Spleen (tissue), 11 donors: ENCODE data around the gene LRRK1. TPM values are rescaled to one million over a fixed set of nuclear protein-coding genes. Genes with fewer than 3 reads are reported as not detected.

Source experiments
- DNase-seq: peaks from one replicate; pipeline ENCODE4 v3.0.0-alpha.2; 2020
- H3K27ac ChIP-seq, 8 donors: fragments of 200-600 bp; sonication (generic) in 7 of 8; 1 replicate in 4 of 8; 2 replicates in 4 of 8; pipeline versions ENCODE4 v1.5.0 to v1.8.0; 2016 to 2021; ENCODE audit warnings: inconsistent platforms in 4 of 8, mild to moderate bottlenecking in 4 of 8, moderate library complexity in 1 of 8
- H3K27me3 ChIP-seq, 7 donors: fragments of 200-600 bp; sonication (generic) in 6 of 7; replicated peaks in 1 of 7; 1 replicate in 4 of 7; 2 replicates in 3 of 7; pipeline versions ENCODE4 v1.5.0 to v1.8.0; 2016 to 2021; ENCODE audit warnings: inconsistent platforms in 3 of 7, mild to moderate bottlenecking in 1 of 7
- H3K36me3 ChIP-seq, 6 donors: fragments of 200-600 bp; sonication (generic) in 5 of 6; 1 replicate in 4 of 6; 2 replicates in 2 of 6; pipeline versions ENCODE4 v1.5.0 to v1.8.0; 2016 to 2021; ENCODE audit warnings: inconsistent platforms in 2 of 6
- H3K4me1 ChIP-seq, 6 donors: fragments of 200-600 bp; sonication (generic) in 5 of 6; 1 replicate in 3 of 6; 2 replicates in 3 of 6; pipeline versions ENCODE4 v1.5.0 to v1.8.0; 2016 to 2021; ENCODE audit warnings: inconsistent platforms in 3 of 6
- H3K4me3 ChIP-seq, 8 donors: fragments of 200-600 bp; sonication (generic) in 7 of 8; 1 replicate in 4 of 8; 2 replicates in 4 of 8; pipeline versions ENCODE4 v1.5.0 to v1.8.0; 2016 to 2021; ENCODE audit warnings: inconsistent platforms in 4 of 8, mild to moderate bottlenecking in 4 of 8, moderate library complexity in 2 of 8
- H3K9me3 ChIP-seq, 8 donors: fragments of 200-600 bp; sonication (generic) in 7 of 8; 1 replicate in 4 of 8; 2 replicates in 4 of 8; pipeline versions ENCODE4 v1.5.0 to v1.8.0; 2016 to 2021; ENCODE audit warnings: inconsistent platforms in 4 of 8
- CTCF ChIP-seq, 11 experiments: fragments of 200-600 bp in 7 of 11; fragments of 450-650 bp in 4 of 11; sonication (generic) in 4 of 11; IDR thresholded peaks in 8 of 11; conservative IDR thresholded peaks in 3 of 11; 1 replicate in 7 of 11; 2 replicates in 4 of 11; pipeline versions ENCODE4 v1.4.0 to v1.8.0; 2016 to 2021; ENCODE audit warnings: antibody characterized with exemption in 11 of 11, inconsistent platforms in 4 of 11, mild to moderate bottlenecking in 1 of 11
- POLR2A ChIP-seq, 3 donors: fragments of 450-650 bp; IDR thresholded peaks; one replicate each; pipeline ENCODE4 v1.5.1; 2017; ENCODE audit warnings: antibody characterized with exemption in 3 of 3, mild to moderate bottlenecking in 1 of 3
- POLR2AphosphoS5 ChIP-seq, 3 donors: sonication (generic); formaldehyde crosslinking; IDR thresholded peaks; one replicate each; pipeline ENCODE4 v1.5.1; 2017; ENCODE audit warnings: antibody characterized with exemption in 3 of 3
- WGBS, 5 donors: extraction: QIAGEN DNeasy Blood & Tissue Kit in 3 of 5; methylation state at CpG; one replicate each; pipeline versions ENCODE4 v1.1.5 to v1.1.7; 2013 to 2018; 5-methylcytosine and 5-hydroxymethylcytosine counted together
- intact Hi-C: fragments of 100-400 bp; cut with DNase I; formaldehyde crosslinking; loops from one replicate; pipeline ENCODE4 v1.15.0; 2023; ENCODE audit warnings: low total_unique reads
- polyA plus RNA-seq, 3 donors: library from polyadenylated mRNA; stranded (reverse); fragments of 200-250 nt; gene quantifications; one replicate each; pipeline ENCODE4 v1.2.1, GENCODE V29; 2013
- total RNA-seq, 7 donors: library from RNA; depleted of rRNA in 3 of 7; stranded (reverse); fragments of >200 nt in 3 of 7; fragmentation: NEBNext Ultra II Directional in 4 of 7; extraction: Animal tissue kit (Norgen Biotek cat#: 25700) in 4 of 7; gene quantifications; one replicate each; pipeline versions ENCODE4 v1.1.0 to v1.2.1, GENCODE V29; 2016 to 2021
- donor health status: healthy with polysubstance abuse.
- donor health status: DM: no; HTN: no; CAD: no; lungs with moderate emphysema.
- donor health status: DM: no; HTN: no; CAD: no.
- donor health status: Bipolar disorder and iron deficiency.
- donor health status: healthy.
- donor health status: DM: no; HTN: no; CAD: no.
- donor health status: DM: yes; HTN: yes; CAD: no.

Gene LRRK1
- total and polyA plus RNA-seq, 10 donors: 12.0 to 60.2 (median 48.8) TPM

DNA sequence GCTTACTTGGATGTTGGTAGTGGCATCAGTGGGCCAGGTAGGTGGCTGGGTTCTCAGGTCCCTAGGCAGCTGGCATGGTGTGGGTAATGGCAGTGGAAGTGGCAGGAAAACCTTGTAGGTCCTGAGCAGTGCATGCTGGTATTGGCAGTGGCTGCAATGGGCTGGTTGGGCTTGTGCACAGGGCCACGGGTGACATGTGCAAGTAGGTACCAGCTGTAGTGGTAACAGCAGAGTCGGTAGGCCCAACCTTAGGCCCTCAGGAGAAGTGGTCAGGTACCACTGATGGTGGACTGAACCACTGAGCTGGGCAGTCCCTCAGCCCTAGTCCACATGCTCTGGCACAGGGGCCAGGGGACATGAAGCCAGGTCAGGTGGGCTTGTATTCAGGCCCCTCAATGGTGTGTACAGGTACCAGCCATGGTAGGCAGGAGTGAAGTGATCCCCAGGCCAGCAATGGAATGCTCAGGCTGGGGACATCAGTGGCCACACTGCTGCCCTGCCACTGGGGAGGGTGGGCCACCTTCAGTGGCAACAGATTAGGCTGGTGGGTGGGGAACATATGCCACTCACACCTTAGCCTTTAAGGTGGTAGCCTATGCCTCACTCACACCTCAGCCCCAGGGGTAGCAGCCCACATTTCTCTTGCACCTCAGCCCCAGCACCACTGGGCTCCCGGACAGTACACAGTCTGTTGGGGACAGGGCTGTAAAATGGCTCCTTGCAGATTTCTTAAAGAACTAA is 118.1 kb downstream of the LRRK1 start:
- Histone ChIP-seq H3K27ac (no peak overlapping the region), H3K4me1 (peaks cover 0 to 12% (median 7%) of the 10 kb centered on the region in 6 donors), H3K9me3 (peaks cover 0 to 40% (median 22%) of the 10 kb centered on the region in 8 donors), H3K36me3 (peaks cover 0 to 67% (median 14%) of the 10 kb centered on the region in 6 donors), H3K4me3 (no peak overlapping the region), H3K27me3 (no peaks in the 10 kb centered on the region)
- intact Hi-C loops: no loop called here
- WGBS, 5 donors: 83 to 95% (median 93%) methylated on average over 3 of the region's 3 CpGs
- TF ChIP-seq POLR2A (IDR thresholded peaks at IDR 0.05): no peak
- TF ChIP-seq CTCF (IDR thresholded peaks at IDR 0.05 in 8 of 11, conservative IDR thresholded peaks at IDR 0.05 in 3 of 11): no peak
- TF ChIP-seq POLR2AphosphoS5 (IDR thresholded peaks at IDR 0.05): no peak
- peak; percentile 47 for DNase-seq

GRCh38 chr15:101038327-101039003 is 119.3 kb downstream of the LRRK1 start:
- H3K36me3 ChIP-seq: peaks cover 0 to 69% (median 19%) of the 10 kb centered on the region in 6 donors
- H3K4me3 ChIP-seq: no peak overlapping the region
- TF ChIP-seq CTCF (IDR thresholded peaks at IDR 0.05 in 8 of 11, conservative IDR thresholded peaks at IDR 0.05 in 3 of 11) (no peak), POLR2AphosphoS5 (IDR thresholded peaks at IDR 0.05) (no peak), POLR2A (IDR thresholded peaks at IDR 0.05) (no peak)
- no peak overlapping the region for H3K27ac ChIP-seq
- H3K27me3 ChIP-seq: no peaks in the 10 kb centered on the region
- DNase-seq: peak; percentile 20
- H3K9me3 ChIP-seq: peaks cover 0 to 40% (median 22%) of the 10 kb centered on the region in 8 donors
- H3K4me1 ChIP-seq: peaks cover 0 to 12% (median 7%) of the 10 kb centered on the region in 6 donors
- intact Hi-C loops: no loop called here
- WGBS, 5 donors: 82 to 90% (median 89%) methylated on average over 6 of the region's 6 CpGs

GRCh38 chr15:101039461-101039860 is 120.3 kb downstream of the LRRK1 start:
- intact Hi-C loops: no loop called here
- DNase-seq: no peak
- TF ChIP-seq CTCF (IDR thresholded peaks at IDR 0.05 in 8 of 11, conservative IDR thresholded peaks at IDR 0.05 in 3 of 11) (no peak), POLR2AphosphoS5 (IDR thresholded peaks at IDR 0.05) (no peak), POLR2A (IDR thresholded peaks at IDR 0.05) (no peak)
- no peak overlapping the region for H3K27ac ChIP-seq
- H3K4me3 ChIP-seq: no peak overlapping the region
- no peaks in the 10 kb centered on the region for H3K27me3 ChIP-seq
- 84 to 95% (median 88%) methylated on average over 3 of the region's 3 CpGs for WGBS, 5 donors
- peaks cover 0 to 75% (median 28%) of the 10 kb centered on the region in 6 donors for H3K36me3 ChIP-seq
- peaks cover 0 to 36% (median 21%) of the 10 kb centered on the region in 8 donors for H3K9me3 ChIP-seq
- peaks cover 0 to 12% (median 9%) of the 10 kb centered on the region in 6 donors for H3K4me1 ChIP-seq

DNA sequence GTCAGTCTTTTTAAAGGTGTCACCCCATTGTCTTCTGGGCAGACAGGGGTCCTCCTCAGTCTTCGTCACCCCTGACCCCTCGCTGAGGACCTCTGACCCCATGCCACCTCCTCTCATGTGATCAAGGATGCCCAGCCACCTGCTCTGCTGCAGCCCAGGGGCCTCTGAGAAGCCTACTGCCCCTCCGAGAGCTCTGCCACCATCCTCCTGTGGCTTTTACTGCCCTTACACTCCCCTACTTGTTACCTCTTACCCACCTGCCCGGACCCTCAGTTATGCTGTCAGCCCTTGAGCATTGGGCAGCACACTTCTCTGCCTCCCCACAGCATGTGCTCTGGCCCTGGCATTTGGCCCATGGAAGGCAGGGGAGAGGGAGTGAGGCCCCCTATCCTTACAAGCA is 123.2 kb downstream of the LRRK1 start:
- Histone ChIP-seq H3K4me1 (peaks cover 0 to 16% (median 4%) of the 10 kb centered on the region in 6 donors), H3K27me3 (no peaks in the 10 kb centered on the region), H3K27ac (no peak overlapping the region), H3K36me3 (peaks cover 0 to 94% (median 34%) of the 10 kb centered on the region in 6 donors), H3K9me3 (peaks cover 0 to 12% (median 0%) of the 10 kb centered on the region in 8 donors), H3K4me3 (no peak overlapping the region)
- TF ChIP-seq POLR2A (IDR thresholded peaks at IDR 0.05) (no peak), CTCF (IDR thresholded peaks at IDR 0.05 in 8 of 11, conservative IDR thresholded peaks at IDR 0.05 in 3 of 11) (no peak)
- 91 to 97% (median 93%) methylated on average over 4 of the region's 4 CpGs for WGBS, 5 donors
- DNase-seq: peak; percentile 20
- intact Hi-C loops: no loop called here
